Neural progenitor cell (in vitro differentiated cells): ENCODE measurements around the gene LMO1. TPM values are rescaled to one million over a fixed set of nuclear protein-coding genes. Genes with fewer than 3 reads are reported as not detected.

Experiments
- DNase-seq: peaks from one replicate; pipeline ENCODE4 v3.0.0-alpha.2; 2016; ENCODE audit warnings: low spot score
- H2AFZ ChIP-seq: fragments of 200-600 bp; sonication (generic); replicated peaks from 2 replicates; pipeline ENCODE4 v1.6.1; 2016; ENCODE audit warnings: antibody characterized with exemption
- H3F3A ChIP-seq: fragments of 200-600 bp; sonication (generic); 2 replicates; pipeline ENCODE4 v1.6.1; 2016; ENCODE audit warnings: antibody characterized with exemption, low read depth
- H3K27ac ChIP-seq: fragments of 200-600 bp; sonication (generic); 2 replicates; pipeline ENCODE4 v1.5.1; 2016; ENCODE audit warnings: mild to moderate bottlenecking
- H3K27me3 ChIP-seq: fragments of 200-600 bp; sonication (generic); 2 replicates; pipeline ENCODE4 v1.6.1; 2016; ENCODE audit warnings: mild to moderate bottlenecking, moderate library complexity
- H3K36me3 ChIP-seq: fragments of 200-600 bp; sonication (generic); 2 replicates; pipeline ENCODE4 v1.5.1; 2016
- H3K4me1 ChIP-seq: fragments of 200-600 bp; sonication (generic); 2 replicates; pipeline ENCODE4 v1.6.1; 2016; ENCODE audit warnings: mixed run types
- H3K4me2 ChIP-seq: fragments of 200-600 bp; sonication (generic); 2 replicates; pipeline ENCODE4 v1.6.1; 2016
- H3K4me3 ChIP-seq: fragments of 200-600 bp; sonication (generic); 2 replicates; pipeline ENCODE4 v1.5.1; 2016
- H3K79me2 ChIP-seq: fragments of 200-600 bp; sonication (generic); 2 replicates; pipeline ENCODE4 v1.6.1; 2016; ENCODE audit warnings: low read depth
- H3K9ac ChIP-seq: fragments of 200-600 bp; sonication (generic); 2 replicates; pipeline ENCODE4 v1.6.1; 2016
- H3K9me3 ChIP-seq: fragments of 200-600 bp; sonication (generic); 2 replicates; pipeline ENCODE4 v1.5.1; 2016; ENCODE audit warnings: low read depth
- H4K20me1 ChIP-seq: fragments of 200-600 bp; sonication (generic); 2 replicates; pipeline ENCODE4 v1.6.1; 2016; ENCODE audit warnings: low read depth
- H3K27ac Mint-ChIP-seq: 3 replicates; pipeline ENCODE4 v1.8.0; 2021; ENCODE audit warnings: mixed read lengths
- H3K27me3 Mint-ChIP-seq: 2 replicates; pipeline ENCODE4 v1.8.0; 2022; ENCODE audit warnings: low read depth, mild to moderate bottlenecking, inconsistent platforms, moderate library complexity, mixed read lengths; ENCODE audit not compliant: insufficient read depth
- H3K36me3 Mint-ChIP-seq: 3 replicates; pipeline ENCODE4 v1.8.0; 2021; ENCODE audit warnings: mixed read lengths
- H3K4me1 Mint-ChIP-seq: 3 replicates; pipeline ENCODE4 v1.8.0; 2021; ENCODE audit warnings: mixed read lengths
- H3K4me3 Mint-ChIP-seq: 3 replicates; pipeline ENCODE4 v1.8.0; 2021; ENCODE audit warnings: mild to moderate bottlenecking, moderate library complexity, mixed read lengths
- H3K9me3 Mint-ChIP-seq: 3 replicates; pipeline ENCODE4 v1.8.0; 2020; ENCODE audit warnings: mixed read lengths
- CTCF ChIP-seq: fragments of 200-600 bp; sonication (generic); IDR thresholded peaks from 2 replicates; pipeline ENCODE4 v1.5.1; 2017; ENCODE audit warnings: antibody characterized with exemption, mild to moderate bottlenecking
- EZH2 ChIP-seq: fragments of 200-600 bp; sonication (generic); IDR thresholded peaks from 2 replicates; pipeline ENCODE4 v1.6.1; 2017; ENCODE audit warnings: antibody characterized with exemption, mild to moderate bottlenecking, moderate library complexity
- EZH2phosphoT487 ChIP-seq: fragments of 200-600 bp; sonication (generic); IDR thresholded peaks from 2 replicates; pipeline ENCODE4 v1.6.1; 2017; ENCODE audit warnings: antibody characterized with exemption
- total RNA-seq: library from RNA; depleted of rRNA; stranded (reverse); fragments of >200 nt; gene quantifications from 2 replicates; pipeline ENCODE4 v1.2.3, GENCODE V29; 2015; ENCODE audit warnings: low replicate concordance

Gene LMO1
- total RNA-seq, 1 donor from 2014 or later: 2.9 TPM

GRCh38 chr11:8228231-8228630 lies 35.4 kb downstream of the LMO1 start:
- H4K20me1 ChIP-seq: no peaks in the 10 kb centered on the region
- no peaks in the 10 kb centered on the region for H3K27me3 ChIP-seq
- no peak overlapping the region for H2AFZ ChIP-seq
- no peaks in the 10 kb centered on the region for H3K9me3 ChIP-seq
- peaks cover 26% of the 10 kb centered on the region for H3F3A ChIP-seq
- H3K4me1 Mint-ChIP-seq: peaks cover 20% of the 10 kb centered on the region
- no peak overlapping the region for H3K27ac Mint-ChIP-seq
- no peaks in the 10 kb centered on the region for H3K36me3 Mint-ChIP-seq
- no peaks in the 10 kb centered on the region for H3K9me3 Mint-ChIP-seq
- H3K4me2 ChIP-seq: peak overlapping the region; percentile 31
- TF ChIP-seq CTCF: no peak
- no peak for TF ChIP-seq EZH2
- TF ChIP-seq EZH2phosphoT487: no peak
- peaks cover 23% of the 10 kb centered on the region for H3K4me1 ChIP-seq
- DNase-seq: peak; percentile 87
- no peak overlapping the region for H3K27ac ChIP-seq
- H3K4me3 Mint-ChIP-seq: no peak overlapping the region
- H3K4me3 ChIP-seq: no peak overlapping the region
- no peaks in the 10 kb centered on the region for H3K36me3 ChIP-seq
- H3K9ac ChIP-seq: no peak overlapping the region
- H3K27me3 Mint-ChIP-seq: peaks cover 12% of the 10 kb centered on the region
- no peaks in the 10 kb centered on the region for H3K79me2 ChIP-seq

GRCh38 chr11:8227156-8228152 lies 36.2 kb downstream of the LMO1 start:
- Mint-ChIP-seq H3K27ac (no peak overlapping the region), H3K9me3 (no peaks in the 10 kb centered on the region), H3K4me1 (peaks cover 20% of the 10 kb centered on the region), H3K36me3 (no peaks in the 10 kb centered on the region), H3K4me3 (no peak overlapping the region), H3K27me3 (peaks cover 10% of the 10 kb centered on the region)
- H3K4me1 ChIP-seq: peaks cover 22% of the 10 kb centered on the region
- H3K4me3 ChIP-seq: no peak overlapping the region
- no peaks in the 10 kb centered on the region for H4K20me1 ChIP-seq
- H3F3A ChIP-seq: peaks cover 26% of the 10 kb centered on the region
- H3K36me3 ChIP-seq: no peaks in the 10 kb centered on the region
- no peak for DNase-seq
- TF ChIP-seq EZH2phosphoT487: no peak
- TF ChIP-seq EZH2: no peak
- TF ChIP-seq CTCF: no peak
- H3K9me3 ChIP-seq: no peaks in the 10 kb centered on the region
- H3K4me2 ChIP-seq: no peak overlapping the region
- no peak overlapping the region for H2AFZ ChIP-seq
- H3K27ac ChIP-seq: no peak overlapping the region
- no peak overlapping the region for H3K9ac ChIP-seq
- no peaks in the 10 kb centered on the region for H3K79me2 ChIP-seq
- H3K27me3 ChIP-seq: no peaks in the 10 kb centered on the region

GRCh38 chr11:8225589-8226036 lies 38.1 kb downstream of the LMO1 start:
- Histone ChIP-seq H3K4me1 (peaks cover 14% of the 10 kb centered on the region), H3K79me2 (no peaks in the 10 kb centered on the region), H3K36me3 (no peaks in the 10 kb centered on the region), H3F3A (peaks cover 26% of the 10 kb centered on the region), H3K4me3 (no peak overlapping the region), H3K9me3 (no peaks in the 10 kb centered on the region), H3K9ac (no peak overlapping the region), H4K20me1 (no peaks in the 10 kb centered on the region), H2AFZ (no peak overlapping the region), H3K27me3 (no peaks in the 10 kb centered on the region), H3K4me2 (no peak overlapping the region), H3K27ac (no peak overlapping the region)
- Mint-ChIP-seq H3K9me3 (no peaks in the 10 kb centered on the region), H3K36me3 (no peaks in the 10 kb centered on the region), H3K27ac (peak overlapping the region; percentile 57), H3K27me3 (peaks cover 13% of the 10 kb centered on the region), H3K4me1 (peaks cover 22% of the 10 kb centered on the region), H3K4me3 (no peak overlapping the region)
- TF ChIP-seq EZH2phosphoT487 (no peak), CTCF (peak; percentile 94), EZH2 (no peak)
- peak; percentile 90 for DNase-seq
